KG1 (cell line): Measurements from ENCODE around the gene TRIM68.
A peak's percentile ranks its signal among the peaks of the same experiment; 100 is the strongest.

Experiments
- DNase-seq: peaks from one replicate; lab custom pipeline; 2025; lab: John Stamatoyannopoulos, UW

The TRIM68 gene

GRCh38 chr11:4607781-4608666, at the start of gene TRIM68:
Gene TRIM68, minus strand, starts transcription at chr11:4608231. Its CDS starts 2,727 bp downstream, at chr11:4605504.
- peak; percentile 84 for DNase-seq

- no peak for DNase-seq
These were observed 46.8 kb upstream of the TRIM68 start for GRCh38 chr11:4654635-4655369.

GRCh38 chr11:4647766-4648165, 39.7 kb upstream of the TRIM68 start:
- no peak for DNase-seq

DNA sequence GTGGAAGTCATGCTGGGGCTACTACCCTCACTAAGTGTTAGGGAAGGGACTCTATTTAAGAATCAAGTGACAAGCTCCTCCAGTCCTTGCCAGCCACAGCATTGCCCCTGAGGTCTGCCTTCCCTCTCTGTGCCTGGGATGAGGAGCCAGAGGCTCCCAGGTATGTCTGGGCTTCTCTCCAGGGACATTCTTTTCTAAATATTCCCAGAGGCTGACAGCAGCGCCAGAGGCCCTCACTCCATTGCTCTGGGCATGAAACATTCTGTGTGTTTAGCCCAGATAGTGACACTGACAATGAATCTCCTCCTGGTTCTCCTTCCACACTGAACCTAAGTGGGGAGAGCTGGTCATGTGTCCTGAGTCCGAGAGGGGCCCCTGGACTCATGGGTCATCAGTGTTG, 37.9 kb upstream of the TRIM68 start:
- no peak for DNase-seq

DNA sequence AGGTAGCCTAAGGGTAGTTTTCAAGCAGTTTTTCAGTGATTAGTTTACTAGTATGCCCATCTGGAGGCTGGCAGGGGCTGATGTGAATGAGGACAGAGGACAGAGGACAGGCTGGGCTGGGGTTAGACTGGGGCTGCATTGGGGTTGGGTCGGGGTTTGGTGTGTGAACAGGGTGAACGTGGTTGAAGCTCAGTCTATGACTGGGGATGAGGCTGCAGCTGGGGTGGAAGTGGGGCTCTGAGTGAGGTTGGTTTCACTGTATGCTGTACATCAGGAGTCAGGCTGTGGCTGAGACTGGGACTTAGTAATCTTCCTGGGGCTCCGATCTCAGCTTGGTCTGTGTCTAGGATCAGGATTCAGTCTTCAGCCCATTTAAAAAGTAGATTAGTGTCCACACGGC, 36.2 kb upstream of the TRIM68 start:
- DNase-seq, result no peak

DNA sequence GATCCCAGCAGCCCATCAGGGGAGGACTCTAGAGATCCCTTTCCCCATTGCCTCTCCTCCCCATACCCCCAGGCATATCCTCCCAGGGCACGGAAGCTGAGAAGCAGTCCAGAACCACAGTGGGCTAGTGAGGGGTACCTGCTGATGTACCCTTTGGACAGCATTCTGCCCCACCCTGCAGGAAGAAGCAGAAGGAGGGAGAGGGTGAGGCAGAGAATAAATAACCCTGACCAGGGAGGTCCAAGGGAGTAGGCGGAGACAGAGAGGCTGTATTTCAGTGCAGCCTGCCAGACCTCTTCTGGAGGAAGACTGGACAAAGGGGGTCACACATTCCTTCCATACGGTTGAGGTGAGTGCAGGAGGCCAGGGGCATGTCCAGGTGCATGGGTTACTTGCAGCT, 35.7 kb upstream of the TRIM68 start, which contains the start of gene OR51E1:
OR51E1 (plus strand) TSS at position 301 of the 400 bp plus-strand sequence. CDS start 8,545 bp downstream, outside the sequence.
- DNase-seq, result no peak

GRCh38 chr11:4643076-4643475, 35.0 kb upstream of the TRIM68 start:
- no peak for DNase-seq

DNA sequence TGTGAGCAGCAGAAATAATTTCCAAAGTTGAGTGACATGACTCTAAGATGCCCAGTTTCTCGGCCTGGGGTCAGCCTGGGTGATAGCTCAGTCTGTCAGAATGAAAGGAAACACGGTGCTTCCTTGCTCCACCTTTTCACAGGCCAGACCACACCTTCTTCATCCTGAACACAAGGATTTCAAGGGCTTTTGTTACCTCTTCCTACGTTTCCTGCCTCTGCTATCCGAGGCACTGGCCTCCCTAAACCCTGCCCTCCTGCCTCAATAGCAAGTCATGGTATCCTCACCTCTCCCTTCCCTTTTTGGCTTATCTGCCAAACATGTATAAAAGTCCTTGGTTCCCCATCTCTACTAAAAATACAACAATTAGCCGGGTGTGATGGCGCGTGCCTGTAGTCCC, 34.0 kb upstream of the TRIM68 start:
- no peak for DNase-seq

- no peak for DNase-seq
These were observed 33.5 kb upstream of the TRIM68 start for GRCh38 chr11:4641501-4641900.

- DNase-seq, result no peak
These were observed 31.9 kb upstream of the TRIM68 start for GRCh38 chr11:4639931-4640330.

DNA sequence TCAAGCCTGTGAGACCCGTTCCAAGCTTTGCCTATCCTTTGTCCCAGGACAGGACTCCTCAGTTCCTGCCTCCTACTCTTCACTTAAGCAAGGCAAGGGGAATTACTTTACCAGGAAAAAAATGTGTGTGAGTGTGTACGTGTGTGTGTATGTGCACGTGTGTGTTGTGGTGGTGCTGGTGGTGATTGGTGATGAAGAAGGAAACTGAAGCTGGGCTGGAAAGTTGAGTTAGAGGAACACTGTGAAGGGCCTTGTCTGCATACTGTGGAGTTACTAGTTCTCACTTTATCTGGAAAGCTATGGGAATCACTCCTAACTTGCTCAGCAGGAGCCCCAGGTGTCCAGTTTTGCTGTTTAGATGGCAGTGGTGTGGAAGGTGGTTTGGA, 29.6 kb upstream of the TRIM68 start:
- DNase-seq, result no peak

GRCh38 chr11:4636962-4637661, 29.1 kb upstream of the TRIM68 start, which contains the start of gene OR51D1:
Gene OR51D1, plus strand, starts transcription at chr11:4637477. Its CDS starts 2,314 bp downstream, at chr11:4639791.
- DNase-seq, result peak; percentile 24

- DNase-seq, result no peak
These were observed 28.1 kb upstream of the TRIM68 start for GRCh38 chr11:4636136-4636535.

- peak; percentile 23 for DNase-seq
These were observed 18.4 kb upstream of the TRIM68 start for GRCh38 chr11:4626207-4627099.

GRCh38 chr11:4619514-4619913, 11.5 kb upstream of the TRIM68 start:
- DNase-seq, result no peak

GRCh38 chr11:4615856-4616444, 7.9 kb upstream of the TRIM68 start:
- DNase-seq, result no peak

GRCh38 chr11:4611986-4612385, 4.0 kb upstream of the TRIM68 start:
- no peak for DNase-seq

- peak; percentile 49 for DNase-seq
These were observed 2.4 kb upstream of the TRIM68 start for GRCh38 chr11:4610258-4610935.

DNA sequence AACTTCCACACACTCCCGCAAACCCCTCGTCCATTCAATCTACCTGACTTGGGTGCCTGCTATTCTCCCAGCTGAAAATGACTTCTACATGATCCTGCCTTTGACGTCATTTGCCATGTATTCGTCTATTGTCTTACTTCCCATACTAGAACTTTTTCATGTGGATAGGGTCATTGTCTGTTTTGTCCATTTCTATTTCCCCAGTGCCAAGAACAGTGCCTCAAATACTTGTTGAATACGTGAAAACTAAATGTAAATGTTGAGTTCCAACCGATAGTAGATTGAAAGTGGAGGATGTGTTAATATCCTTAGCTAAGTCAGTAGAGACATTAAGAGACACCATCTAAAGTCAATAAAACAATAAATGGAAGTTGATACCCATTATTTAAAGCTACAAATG, 935 bp downstream of the TRIM68 start:
- no peak for DNase-seq
